NCI-H1105 (cell line): ENCODE measurements around the gene GPR15.

Experiments
- DNase-seq: peaks from one replicate; lab custom pipeline; 2025; lab: John Stamatoyannopoulos, UW

The GPR15 gene

DNA sequence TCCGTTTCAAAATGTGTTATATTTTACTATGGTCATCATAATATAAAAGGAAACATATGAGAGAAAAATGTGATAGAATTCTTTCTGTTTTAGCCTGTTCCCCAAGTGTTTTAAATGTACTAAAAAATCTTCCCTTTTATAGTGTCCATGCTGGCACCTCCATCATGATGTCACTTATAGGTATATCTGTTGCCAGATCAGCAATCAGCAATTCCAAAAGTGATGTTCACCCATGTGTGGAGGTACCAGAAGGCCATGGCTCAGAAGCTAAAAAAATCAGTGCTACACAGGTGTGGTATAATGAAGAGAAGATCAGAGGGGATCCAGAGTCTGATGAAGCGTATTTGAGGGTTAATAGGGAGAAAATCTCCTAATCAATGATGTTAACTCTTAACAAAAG lies 1.1 kb upstream of the GPR15 start:
- no peak for DNase-seq

DNA sequence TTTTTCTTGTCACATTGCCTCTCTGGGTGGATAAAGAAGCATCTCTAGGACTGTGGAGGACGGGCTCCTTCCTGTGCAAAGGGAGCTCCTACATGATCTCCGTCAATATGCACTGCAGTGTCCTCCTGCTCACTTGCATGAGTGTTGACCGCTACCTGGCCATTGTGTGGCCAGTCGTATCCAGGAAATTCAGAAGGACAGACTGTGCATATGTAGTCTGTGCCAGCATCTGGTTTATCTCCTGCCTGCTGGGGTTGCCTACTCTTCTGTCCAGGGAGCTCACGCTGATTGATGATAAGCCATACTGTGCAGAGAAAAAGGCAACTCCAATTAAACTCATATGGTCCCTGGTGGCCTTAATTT lies 478 bp downstream of the GPR15 start:
- no peak for DNase-seq

GRCh38 chr3:98532709-98533571 lies 1.2 kb downstream of the GPR15 start:
- DNase-seq, result no peak

GRCh38 chr3:98534168-98534567 lies 2.4 kb downstream of the GPR15 start:
- DNase-seq, result no peak

GRCh38 chr3:98534734-98535133 lies 3.0 kb downstream of the GPR15 start:
- no peak for DNase-seq

DNA sequence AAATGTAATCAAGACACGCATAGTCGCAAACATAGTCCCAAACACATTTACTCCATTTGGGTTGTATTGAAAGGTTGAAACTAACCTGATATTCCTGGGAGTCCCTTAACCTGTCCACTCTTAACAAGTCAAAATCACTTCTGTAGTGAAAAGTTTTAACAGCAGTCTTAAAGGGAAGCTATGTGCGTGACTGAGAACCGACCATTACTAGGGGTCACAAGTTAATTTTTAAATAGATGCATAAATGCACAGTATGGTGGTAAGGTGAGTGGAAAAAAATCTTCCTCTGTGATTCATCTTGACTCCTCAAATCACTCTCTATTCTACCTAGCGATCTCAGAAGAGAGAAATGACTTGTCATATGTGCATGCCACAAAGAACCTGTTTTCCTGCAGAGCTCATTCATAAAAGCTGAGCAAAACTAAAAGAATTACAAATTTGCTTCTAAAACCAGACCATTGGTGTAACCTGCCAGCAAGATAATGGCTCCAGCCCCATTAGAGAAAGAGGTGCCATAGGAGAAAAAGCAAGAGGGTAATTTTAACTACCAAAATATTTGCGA lies 4.8 kb downstream of the GPR15 start:
- no peak for DNase-seq

- DNase-seq, result no peak
Measured at GRCh38 chr3:98540346-98540745, 8.6 kb downstream of the GPR15 start.

DNA sequence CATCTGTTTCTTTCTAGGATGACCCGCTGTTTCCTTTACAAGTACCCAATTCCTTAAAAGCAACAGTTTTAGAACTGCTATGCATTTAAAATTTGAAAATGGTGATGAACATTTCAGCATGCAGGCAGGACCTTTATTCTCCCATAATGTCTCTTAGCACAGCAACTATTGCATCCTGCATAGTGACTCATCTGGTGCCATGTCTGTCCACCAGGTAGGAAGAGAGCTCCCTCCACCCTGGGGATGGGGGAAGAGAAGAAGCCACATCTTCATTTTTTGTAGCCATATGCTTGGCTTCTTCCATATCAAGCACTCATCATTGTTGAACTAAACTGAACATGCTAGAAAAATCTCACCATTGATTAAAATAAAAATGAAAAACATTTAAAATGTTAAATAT lies 9.9 kb downstream of the GPR15 start:
- DNase-seq, result no peak

DNA sequence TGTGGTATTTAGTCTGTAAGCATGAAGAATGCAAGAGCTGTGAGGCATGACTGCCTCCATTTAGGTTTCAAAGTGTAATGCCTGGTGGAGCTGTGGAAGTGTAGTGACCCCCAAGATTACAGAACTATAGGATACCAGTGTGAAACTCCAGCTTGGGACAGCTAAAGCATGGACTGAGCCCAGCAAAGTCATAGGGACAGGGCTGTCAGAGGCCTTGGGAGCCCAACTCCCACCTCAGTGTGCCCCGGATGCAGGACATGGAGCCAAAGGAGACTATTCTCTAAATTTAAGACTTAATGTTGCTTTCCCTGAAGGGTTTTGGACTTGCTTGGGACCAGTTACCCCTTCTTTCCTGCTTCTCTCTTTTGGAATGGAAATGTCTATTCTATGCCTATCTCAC lies 10.8 kb downstream of the GPR15 start:
- DNase-seq, result no peak

- DNase-seq, result no peak
Measured at GRCh38 chr3:98545940-98546339, 14.2 kb downstream of the GPR15 start.

GRCh38 chr3:98548544-98548943 lies 16.8 kb downstream of the GPR15 start:
- no peak for DNase-seq

DNA sequence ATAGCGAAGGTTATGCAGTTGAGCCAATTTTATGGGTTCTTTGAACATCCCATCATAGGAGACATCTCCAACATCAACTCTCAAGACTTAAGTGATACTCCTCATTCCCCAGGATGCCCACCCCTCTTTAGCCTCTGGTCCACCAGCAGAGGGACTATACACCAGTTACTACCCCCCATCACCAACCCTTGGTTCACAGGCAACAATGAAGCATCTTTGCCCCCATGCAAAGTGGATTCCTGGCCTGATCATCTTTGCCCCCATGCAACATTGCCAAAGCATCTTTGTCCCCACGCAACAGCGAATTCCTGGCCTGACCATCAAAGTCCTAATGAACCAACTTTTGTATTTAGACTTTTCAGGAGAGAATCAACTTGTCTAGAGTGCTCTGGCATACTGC lies 19.1 kb downstream of the GPR15 start:
- no peak for DNase-seq

DNA sequence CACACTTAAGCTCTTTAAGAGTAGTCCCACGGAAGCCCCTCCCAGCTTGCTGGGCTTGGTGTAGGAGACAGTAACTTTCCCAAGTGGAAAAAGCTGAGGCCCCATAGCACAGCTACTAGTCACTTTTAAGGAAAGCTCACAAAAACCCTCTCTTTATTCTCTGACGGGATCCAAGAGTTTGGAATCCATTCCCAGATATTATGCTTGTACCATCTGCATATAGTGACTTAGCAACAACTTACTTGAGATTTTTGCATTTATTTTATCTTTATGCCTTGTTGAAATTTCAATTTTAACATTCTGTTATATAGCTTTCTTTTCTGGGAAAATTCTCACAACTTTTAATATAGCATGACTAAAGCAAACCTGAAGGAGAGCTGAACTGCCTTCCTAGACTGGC lies 19.5 kb downstream of the GPR15 start:
- no peak for DNase-seq

- no peak for DNase-seq
Measured at GRCh38 chr3:98551754-98552153, 20.0 kb downstream of the GPR15 start.

GRCh38 chr3:98552232-98553020 lies 20.6 kb downstream of the GPR15 start:
- DNase-seq, result no peak

GRCh38 chr3:98553021-98553563 lies 21.3 kb downstream of the GPR15 start:
- no peak for DNase-seq

- DNase-seq, result no peak
Measured at GRCh38 chr3:98553753-98554152, 22.0 kb downstream of the GPR15 start.

GRCh38 chr3:98554580-98554979 lies 22.8 kb downstream of the GPR15 start:
- DNase-seq, result no peak

- DNase-seq, result no peak
Measured at GRCh38 chr3:98555025-98555379, 23.2 kb downstream of the GPR15 start.

- no peak for DNase-seq
Measured at GRCh38 chr3:98556164-98557130, 24.7 kb downstream of the GPR15 start.

DNA sequence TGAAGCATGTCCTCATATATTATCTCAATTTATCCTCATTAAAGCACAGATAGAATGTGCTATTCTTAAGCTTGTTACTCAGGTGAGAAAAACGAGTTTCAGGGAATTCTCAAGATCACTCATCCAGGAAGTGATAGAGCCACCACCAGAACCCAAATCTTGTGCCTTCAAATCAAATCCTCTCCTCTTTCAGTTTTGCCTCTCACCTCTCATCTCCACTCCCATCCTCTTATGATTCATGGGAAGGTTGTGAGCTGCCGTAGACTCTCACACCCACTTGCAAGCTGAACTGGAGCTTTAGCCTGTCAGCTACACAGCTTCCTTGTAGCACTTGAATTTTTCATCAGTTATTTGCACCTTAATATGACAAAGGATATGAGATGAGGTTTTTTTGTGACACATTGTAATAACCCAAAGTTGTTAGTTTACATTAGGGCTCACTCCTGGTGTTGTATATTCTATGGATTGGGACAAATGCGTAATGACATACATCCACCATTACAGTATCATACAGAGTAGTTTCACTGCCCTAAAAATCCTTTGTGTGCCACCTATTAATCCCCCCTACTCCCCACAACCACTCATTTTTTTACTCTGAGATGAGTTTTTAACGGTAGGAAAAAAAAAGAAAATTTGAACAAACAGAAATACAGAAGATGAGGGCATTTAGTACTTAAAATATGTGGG lies 25.7 kb downstream of the GPR15 start:
- DNase-seq, result no peak
